ENCODE measurements around the gene PAQR8. TPM values are rescaled to one million over a fixed set of nuclear protein-coding genes. Genes with fewer than 3 reads are reported as not detected.

Gene PAQR8
- polyA plus RNA-seq, 1 donor from 2014 or later, result 1.8 TPM

DNA sequence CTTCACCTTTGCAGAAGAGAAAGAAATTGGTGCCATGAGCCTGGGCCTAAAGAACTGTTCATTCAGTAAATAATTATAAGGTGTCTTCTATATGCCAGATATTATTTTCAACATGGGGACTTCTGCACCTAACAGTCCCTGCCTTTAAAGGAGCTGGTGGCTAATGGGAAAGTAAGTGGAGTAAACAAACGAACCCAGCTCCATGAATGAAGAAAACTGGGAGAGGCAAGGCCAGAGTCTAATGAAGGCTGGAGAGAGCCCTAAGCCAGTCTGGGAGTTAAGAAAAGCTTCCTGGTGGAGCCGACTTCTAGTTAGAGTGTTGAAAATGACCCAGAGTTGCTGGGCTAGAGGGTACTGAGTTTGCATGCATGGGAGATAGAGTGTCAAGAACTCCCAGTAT lies 34.0 kb downstream of the PAQR8 start:
- no peaks in the 10 kb centered on the region for H3K9me3 ChIP-seq (ENCODE audit: low read length)
- H3K27me3 ChIP-seq (ENCODE audit: insufficient read depth, low read depth, low read length), result no peaks in the 10 kb centered on the region
- no peak overlapping the region for H3K4me2 ChIP-seq (ENCODE audit: low read length)
- no peaks in the 10 kb centered on the region for H3F3A ChIP-seq (ENCODE audit: insufficient read depth, low read length, poor library complexity, severe bottlenecking)
- TF ChIP-seq TAF1 (IDR thresholded peaks at IDR 0.05; ENCODE audit: low read depth), result no peak
- no peak for TF ChIP-seq SMC3 (conservative IDR thresholded peaks at IDR 0.05; ENCODE audit: poor library complexity)
- no peak for TF ChIP-seq EZH2 (IDR thresholded peaks at IDR 0.05; ENCODE audit: borderline replicate concordance, insufficient read depth, low read length, poor library complexity, severe bottlenecking)
- TF ChIP-seq EP300 (conservative IDR thresholded peaks at IDR 0.05; ENCODE audit: poor library complexity, severe bottlenecking), result no peak
- no peaks in the 10 kb centered on the region for H4K20me1 ChIP-seq (ENCODE audit: insufficient read depth)
- no peak overlapping the region for H2AFZ ChIP-seq (ENCODE audit: low read depth, low read length)
- no peaks in the 10 kb centered on the region for H3K79me2 ChIP-seq (replicated peaks; ENCODE audit: insufficient read depth, low read length)
- no peak overlapping the region for H3K4me3 ChIP-seq (ENCODE audit: low read length)
- H3K27ac ChIP-seq (ENCODE audit: low read length), result no peak overlapping the region
- H3K9me2 ChIP-seq (ENCODE audit: insufficient read depth, low read length), result no peaks in the 10 kb centered on the region
- no peak overlapping the region for H3K9ac ChIP-seq (ENCODE audit: low read length)
- no peaks in the 10 kb centered on the region for H3K36me3 ChIP-seq (ENCODE audit: insufficient read depth, low read length)

- no peak overlapping the region for H3K27ac ChIP-seq (ENCODE audit: low read length)
- H3K4me2 ChIP-seq (ENCODE audit: low read length), result no peak overlapping the region
- no peak overlapping the region for H3K9ac ChIP-seq (ENCODE audit: low read length)
These were observed 37.8 kb downstream of the PAQR8 start for GRCh38 chr6:52399511-52400312.

More at GRCh38 chr6:52399511-52400312, 37.8 kb downstream of the PAQR8 start:
- H3K9me2 ChIP-seq (ENCODE audit: insufficient read depth, low read length), result no peaks in the 10 kb centered on the region
- H3K4me3 ChIP-seq (ENCODE audit: low read length), result no peak overlapping the region
- H3K36me3 ChIP-seq (ENCODE audit: insufficient read depth, low read length), result no peaks in the 10 kb centered on the region
- no peaks in the 10 kb centered on the region for H4K20me1 ChIP-seq (ENCODE audit: insufficient read depth)
- TF ChIP-seq POLR2AphosphoS5 (IDR thresholded peaks at IDR 0.05) (no peak), SMC3 (conservative IDR thresholded peaks at IDR 0.05; ENCODE audit: poor library complexity) (no peak), TAF1 (IDR thresholded peaks at IDR 0.05; ENCODE audit: low read depth) (no peak), EP300 (conservative IDR thresholded peaks at IDR 0.05; ENCODE audit: poor library complexity, severe bottlenecking) (no peak), RAD21 (conservative IDR thresholded peaks at IDR 0.05) (peak; percentile 42), CTCF (IDR thresholded peaks at IDR 0.05; ENCODE audit: poor library complexity, severe bottlenecking) (peak; percentile 54), EZH2 (IDR thresholded peaks at IDR 0.05; ENCODE audit: borderline replicate concordance, insufficient read depth, low read length, poor library complexity, severe bottlenecking) (no peak), MXI1 (conservative IDR thresholded peaks at IDR 0.05; ENCODE audit: poor library complexity, severe bottlenecking) (no peak)
- TF ChIP-seq, protein P1, sequence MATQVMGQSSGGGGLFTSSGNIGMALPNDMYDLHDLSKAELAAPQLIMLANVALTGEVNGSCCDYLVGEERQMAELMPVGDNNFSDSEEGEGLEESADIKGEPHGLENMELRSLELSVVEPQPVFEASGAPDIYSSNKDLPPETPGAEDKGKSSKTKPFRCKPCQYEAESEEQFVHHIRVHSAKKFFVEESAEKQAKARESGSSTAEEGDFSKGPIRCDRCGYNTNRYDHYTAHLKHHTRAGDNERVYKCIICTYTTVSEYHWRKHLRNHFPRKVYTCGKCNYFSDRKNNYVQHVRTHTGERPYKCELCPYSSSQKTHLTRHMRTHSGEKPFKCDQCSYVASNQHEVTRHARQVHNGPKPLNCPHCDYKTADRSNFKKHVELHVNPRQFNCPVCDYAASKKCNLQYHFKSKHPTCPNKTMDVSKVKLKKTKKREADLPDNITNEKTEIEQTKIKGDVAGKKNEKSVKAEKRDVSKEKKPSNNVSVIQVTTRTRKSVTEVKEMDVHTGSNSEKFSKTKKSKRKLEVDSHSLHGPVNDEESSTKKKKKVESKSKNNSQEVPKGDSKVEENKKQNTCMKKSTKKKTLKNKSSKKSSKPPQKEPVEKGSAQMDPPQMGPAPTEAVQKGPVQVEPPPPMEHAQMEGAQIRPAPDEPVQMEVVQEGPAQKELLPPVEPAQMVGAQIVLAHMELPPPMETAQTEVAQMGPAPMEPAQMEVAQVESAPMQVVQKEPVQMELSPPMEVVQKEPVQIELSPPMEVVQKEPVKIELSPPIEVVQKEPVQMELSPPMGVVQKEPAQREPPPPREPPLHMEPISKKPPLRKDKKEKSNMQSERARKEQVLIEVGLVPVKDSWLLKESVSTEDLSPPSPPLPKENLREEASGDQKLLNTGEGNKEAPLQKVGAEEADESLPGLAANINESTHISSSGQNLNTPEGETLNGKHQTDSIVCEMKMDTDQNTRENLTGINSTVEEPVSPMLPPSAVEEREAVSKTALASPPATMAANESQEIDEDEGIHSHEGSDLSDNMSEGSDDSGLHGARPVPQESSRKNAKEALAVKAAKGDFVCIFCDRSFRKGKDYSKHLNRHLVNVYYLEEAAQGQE (IDR thresholded peaks at IDR 0.05; ENCODE audit: borderline replicate concordance), result no peak
- no peaks in the 10 kb centered on the region for H3K79me2 ChIP-seq (replicated peaks; ENCODE audit: insufficient read depth, low read length)
- no peaks in the 10 kb centered on the region for H3K9me3 ChIP-seq (ENCODE audit: low read length)
- H3F3A ChIP-seq (ENCODE audit: insufficient read depth, low read length, poor library complexity, severe bottlenecking), result no peaks in the 10 kb centered on the region
- no peak overlapping the region for H2AFZ ChIP-seq (ENCODE audit: low read depth, low read length)
- H3K27me3 ChIP-seq (ENCODE audit: insufficient read depth, low read depth, low read length), result no peaks in the 10 kb centered on the region
